B cell (primary cell): ENCODE results near the gene MT1B. TPM values are rescaled to one million over a fixed set of nuclear protein-coding genes. Genes with fewer than 3 reads are reported as not detected.
A peak's percentile ranks its signal among the peaks of the same experiment; 100 is the strongest.

ENCODE experiments used
- ATAC-seq: fragments of 200-7000 bp; cut with Tn5 transposase; one replicate; pipeline ENCODE4 v1.10.0; 2021; ENCODE audit warnings: low read depth, mild to moderate bottlenecking, moderate number of reproducible peaks, moderate library complexity
- CTCF ChIA-PET: fragments of 350-600 bp; sonication (Branson Sonifier 250); formaldehyde crosslinking; loops from one replicate; lab custom pipeline; 2021; ENCODE audit warnings: antibody characterized with exemption, inconsistent platforms; lab: Charles Lee
- POLR2A ChIA-PET: fragments of 350-600 bp; sonication (Branson Sonifier 250); formaldehyde crosslinking; loops from one replicate; lab custom pipeline; 2021; ENCODE audit warnings: antibody characterized with exemption; lab: Charles Lee
- DNase-seq: peaks from one replicate; pipeline ENCODE4 v3.0.0; 2013
- H2AFZ ChIP-seq: 2 replicates; pipeline ENCODE4 v1.6.1; 2012; ENCODE audit warnings: mild to moderate bottlenecking, low read depth, low read length; ENCODE audit not compliant: insufficient read depth, poor library complexity, severe bottlenecking
- H3K27ac ChIP-seq, 2 donors: 1 replicate in 1 of 2; 2 replicates in 1 of 2; pipeline ENCODE4 v1.5.1; 2012 to 2013; ENCODE audit warnings: low read length in 2 of 2, mild to moderate bottlenecking in 2 of 2, moderate library complexity in 1 of 2
- H3K27me3 ChIP-seq, 4 experiments: fragments of 200-600 bp in 1 of 4; sonication (generic) in 1 of 4; replicated peaks in 1 of 4; 1 replicate in 2 of 4; 2 replicates in 2 of 4; pipeline versions ENCODE4 v1.6.1 to v1.7.0; 2013 to 2016; ENCODE audit warnings: low read length in 3 of 4, mild to moderate bottlenecking in 2 of 4, mixed read lengths in 1 of 4, moderate library complexity in 1 of 4; ENCODE audit not compliant: insufficient read depth in 4 of 4, control insufficient read depth in 3 of 4; ENCODE audit errors: control extremely low read depth in 1 of 4
- H3K36me3 ChIP-seq, 2 experiments: replicated peaks in 1 of 2; 1 replicate in 1 of 2; 2 replicates in 1 of 2; pipeline versions ENCODE4 v1.6.1 to v1.7.1; 2013; ENCODE audit warnings: low read length in 1 of 2; ENCODE audit not compliant: insufficient read depth in 2 of 2, control insufficient read depth in 1 of 2; ENCODE audit errors: control extremely low read depth in 1 of 2, extremely low read depth in 1 of 2
- H3K4me1 ChIP-seq, 2 donors: fragments of 200-600 bp in 1 of 2; sonication (generic) in 1 of 2; 1 replicate in 1 of 2; 2 replicates in 1 of 2; pipeline versions ENCODE4 v1.5.1 to v1.6.1; 2013 to 2017; ENCODE audit warnings: low read length in 2 of 2; ENCODE audit not compliant: control insufficient read depth in 2 of 2, insufficient read depth in 2 of 2
- H3K4me2 ChIP-seq: replicated peaks from 2 replicates; pipeline ENCODE3; 2012; ENCODE audit warnings: mild to moderate bottlenecking, low read depth, low read length; ENCODE audit not compliant: poor library complexity, severe bottlenecking
- H3K4me3 ChIP-seq, 5 experiments: fragments of 200-600 bp in 1 of 5; sonication (generic) in 1 of 5; 1 replicate in 3 of 5; 2 replicates in 2 of 5; pipeline versions ENCODE4 v1.5.1 to v1.7.0; 2011 to 2016; ENCODE audit warnings: low read length in 4 of 5, mild to moderate bottlenecking in 4 of 5, low read depth in 2 of 5, control low read depth in 1 of 5, moderate library complexity in 1 of 5; ENCODE audit not compliant: insufficient read depth in 1 of 5; ENCODE audit errors: control extremely low read depth in 1 of 5, extremely low read depth in 1 of 5
- H3K79me2 ChIP-seq: fragments of 200-600 bp; sonication (generic); one replicate; pipeline ENCODE4 v1.6.0; 2016; ENCODE audit warnings: low read length; ENCODE audit not compliant: control insufficient read depth, insufficient read depth
- H3K9ac ChIP-seq: fragments of 200-600 bp; sonication (generic); 2 replicates; pipeline ENCODE4 v1.6.1; 2017; ENCODE audit warnings: mild to moderate bottlenecking, low read length, moderate library complexity
- H3K9me3 ChIP-seq, 3 donors: one replicate each; pipeline versions ENCODE4 v1.6.1 to v1.7.1; 2013; ENCODE audit warnings: low read length in 2 of 3; ENCODE audit not compliant: control insufficient read depth in 2 of 3, insufficient read depth in 1 of 3; ENCODE audit errors: control extremely low read depth in 1 of 3
- H4K20me1 ChIP-seq: 2 replicates; pipeline ENCODE4 v1.6.0; 2012; ENCODE audit warnings: mild to moderate bottlenecking, low read length; ENCODE audit not compliant: insufficient read depth, control insufficient read depth, poor library complexity, severe bottlenecking
- H3K27ac Mint-ChIP-seq: one replicate; pipeline ENCODE4 v1.8.0; 2021; ENCODE audit warnings: mixed read lengths
- H3K27me3 Mint-ChIP-seq: one replicate; pipeline ENCODE4 v1.8.0; 2021; ENCODE audit warnings: mixed read lengths
- H3K4me1 Mint-ChIP-seq: one replicate; pipeline ENCODE4 v1.8.0; 2021; ENCODE audit warnings: mixed read lengths
- H3K4me3 Mint-ChIP-seq: one replicate; pipeline ENCODE4 v1.8.0; 2021; ENCODE audit warnings: mixed read lengths
- H3K9me3 Mint-ChIP-seq: one replicate; pipeline ENCODE4 v1.8.0; 2022; ENCODE audit warnings: mixed read lengths; ENCODE audit not compliant: insufficient read depth
- EZH2 ChIP-seq: IDR thresholded peaks from 2 replicates; pipeline ENCODE4 v1.6.1; 2012; ENCODE audit warnings: borderline replicate concordance, low read depth, mild to moderate bottlenecking, moderate library complexity, low read length; ENCODE audit not compliant: insufficient read depth, poor library complexity, severe bottlenecking
- WGBS: methylation state at CpG from one replicate; pipeline ENCODE4 v1.1.5; 2013; ENCODE audit warnings: missing lambda C conversion rate; ENCODE audit not compliant: insufficient coverage; 5-methylcytosine and 5-hydroxymethylcytosine counted together
- intact Hi-C: fragments of 100-400 bp; cut with micrococcal nuclease; formaldehyde crosslinking; loops from one replicate; pipeline ENCODE4 v1.10.0; 2022
- polyA plus RNA-seq: library from polyadenylated mRNA; depleted of rRNA; stranded (reverse); fragments of >200 nt; gene quantifications from 2 replicates; pipeline ENCODE4 v1.2.3, GENCODE V29; 2012
- total RNA-seq, 2 donors: library from RNA; stranded (reverse); fragments of 120-200 nt in 1 of 2; gene quantifications; 1 replicate in 1 of 2; 2 replicates in 1 of 2; pipeline versions ENCODE4 v1.2.3 to v1.2.4, GENCODE V29; 2013 to 2022
- TF ChIP-seq, protein P1 (sequence below): fragments of 200-600 bp; IDR thresholded peaks from one replicate; pipeline ENCODE4 v1.8.0; 2022; ENCODE audit warnings: antibody characterized with exemption, mild to moderate bottlenecking

The MT1B gene
- total and polyA plus RNA-seq, 2 donors (not counting 1 experiment from before 2014, with no cell fraction given): not detected

- no peak for TF ChIP-seq EZH2
- TF ChIP-seq, protein P1, sequence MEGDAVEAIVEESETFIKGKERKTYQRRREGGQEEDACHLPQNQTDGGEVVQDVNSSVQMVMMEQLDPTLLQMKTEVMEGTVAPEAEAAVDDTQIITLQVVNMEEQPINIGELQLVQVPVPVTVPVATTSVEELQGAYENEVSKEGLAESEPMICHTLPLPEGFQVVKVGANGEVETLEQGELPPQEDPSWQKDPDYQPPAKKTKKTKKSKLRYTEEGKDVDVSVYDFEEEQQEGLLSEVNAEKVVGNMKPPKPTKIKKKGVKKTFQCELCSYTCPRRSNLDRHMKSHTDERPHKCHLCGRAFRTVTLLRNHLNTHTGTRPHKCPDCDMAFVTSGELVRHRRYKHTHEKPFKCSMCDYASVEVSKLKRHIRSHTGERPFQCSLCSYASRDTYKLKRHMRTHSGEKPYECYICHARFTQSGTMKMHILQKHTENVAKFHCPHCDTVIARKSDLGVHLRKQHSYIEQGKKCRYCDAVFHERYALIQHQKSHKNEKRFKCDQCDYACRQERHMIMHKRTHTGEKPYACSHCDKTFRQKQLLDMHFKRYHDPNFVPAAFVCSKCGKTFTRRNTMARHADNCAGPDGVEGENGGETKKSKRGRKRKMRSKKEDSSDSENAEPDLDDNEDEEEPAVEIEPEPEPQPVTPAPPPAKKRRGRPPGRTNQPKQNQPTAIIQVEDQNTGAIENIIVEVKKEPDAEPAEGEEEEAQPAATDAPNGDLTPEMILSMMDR: no peak
- Histone ChIP-seq H3K27me3 (peaks cover 0 to 85% (median 46%) of the 10 kb centered on the region in 4 experiments), H3K4me2 (peak overlapping the region; percentile 33), H4K20me1 (no peaks in the 10 kb centered on the region), H2AFZ (no peak overlapping the region), H3K27ac (no peak overlapping the region), H3K9ac (no peak overlapping the region), H3K36me3 (no peaks in the 10 kb centered on the region), H3K79me2 (no peaks in the 10 kb centered on the region), H3K9me3 (peaks cover 0 to 4% (median 0%) of the 10 kb centered on the region in 3 donors), H3K4me1 (peaks cover 35 to 47% of the 10 kb centered on the region in 2 donors), H3K4me3 (no peak overlapping the region)
- H3K4me1 Mint-ChIP-seq: peaks cover 35% of the 10 kb centered on the region
- intact Hi-C loops: loop anchor here (10.0 kb wide), 1 partner anchor 50 kb away; the partner anchor contains the start of gene MT1X
- no peak overlapping the region for H3K27ac Mint-ChIP-seq
- H3K27me3 Mint-ChIP-seq: peaks cover 80% of the 10 kb centered on the region
- no peaks in the 10 kb centered on the region for H3K9me3 Mint-ChIP-seq
- ChIA-PET POLR2A (no interaction called here), CTCF (no interaction called here)
- WGBS: 6% methylated on average over 43 of the region's 47 CpGs
- peak overlapping the region; percentile 63 for H3K4me3 Mint-ChIP-seq
- DNase-seq (no peak), ATAC-seq (no peak)
These were observed 16.8 kb upstream of the MT1B start for GRCh38 chr16:56634715-56635440.

GRCh38 chr16:56635441-56635967 is 16.2 kb upstream of the MT1B start:
- peaks cover 0 to 4% (median 0%) of the 10 kb centered on the region in 3 donors for H3K9me3 ChIP-seq
- no peak overlapping the region for H3K9ac ChIP-seq
- Mint-ChIP-seq H3K27me3 (peaks cover 81% of the 10 kb centered on the region), H3K9me3 (no peaks in the 10 kb centered on the region), H3K27ac (no peak overlapping the region), H3K4me1 (peaks cover 29% of the 10 kb centered on the region), H3K4me3 (no peak overlapping the region)
- H3K36me3 ChIP-seq: no peaks in the 10 kb centered on the region
- no peak overlapping the region for H2AFZ ChIP-seq
- H3K79me2 ChIP-seq: no peaks in the 10 kb centered on the region
- ChIA-PET CTCF (no interaction called here), POLR2A (no interaction called here)
- ATAC-seq (no peak), DNase-seq (peak; percentile 26)
- H3K27me3 ChIP-seq: peaks cover 0 to 90% (median 46%) of the 10 kb centered on the region in 4 experiments
- peak overlapping the region; percentile 33 for H3K4me2 ChIP-seq
- no peak overlapping the region for H3K4me3 ChIP-seq
- H3K4me1 ChIP-seq: peaks cover 29 to 41% of the 10 kb centered on the region in 2 donors
- H3K27ac ChIP-seq: no peak overlapping the region
- intact Hi-C loops: loop anchor here (10.0 kb wide), 1 partner anchor 49 kb away; the partner anchor contains the start of gene MT1X
- 4% methylated on average over 34 of the region's 40 CpGs for WGBS
- TF ChIP-seq, protein P1: no peak
- TF ChIP-seq EZH2: no peak
- no peaks in the 10 kb centered on the region for H4K20me1 ChIP-seq
